Endothelial cell of umbilical vein (primary cell): ENCODE measurements around the gene OR3A3. TPM values are rescaled to one million over a fixed set of nuclear protein-coding genes. Genes with fewer than 3 reads are reported as not detected.

Experiments used
- BruUV-seq: library from RNA; stranded (reverse); fragments of 400-500 nt; replicated peaks from 2 replicates; lab custom pipeline; 2021; lab: Mats Ljungman, UMichigan
- CTCF ChIA-PET: fragments of 300-600, 350-600 bp; sonication (Branson Sonifier 250); formaldehyde crosslinking; loops from one replicate; lab custom pipeline; 2021; ENCODE audit warnings: antibody characterized with exemption, inconsistent platforms; lab: Charles Lee
- POLR2A ChIA-PET: fragments of 300-600, 350-600 bp; sonication (Branson Sonifier 250); formaldehyde crosslinking; loops from one replicate; lab custom pipeline; 2021; ENCODE audit warnings: antibody characterized with exemption, inconsistent platforms; lab: Charles Lee
- DNase-seq: peaks from one replicate; pipeline ENCODE4 v3.0.0-alpha.2; 2011; ENCODE audit warnings: low read depth, low spot score
- FAIRE-seq: peaks from 2 replicates; lab custom pipeline; 2011; peaks lifted over from hg19 to GRCh38; lab: Jason Lieb, UNC
- H2AFZ ChIP-seq: 2 replicates; pipeline ENCODE4 v1.6.0; 2012; ENCODE audit warnings: low read depth, low read length, control low read depth, inconsistent platforms
- H3K27ac ChIP-seq: 2 replicates; pipeline ENCODE4 v1.5.1; 2011; ENCODE audit warnings: low read depth, mild to moderate bottlenecking, control low read depth, low read length, moderate library complexity; ENCODE audit not compliant: insufficient read depth
- H3K27me3 ChIP-seq, 2 experiments: 2 replicates each; pipeline versions ENCODE4 v1.6.0 to v1.6.1; 2011; ENCODE audit warnings: low read length in 2 of 2, mixed read lengths in 1 of 2; ENCODE audit not compliant: control insufficient read depth in 2 of 2, insufficient read depth in 2 of 2
- H3K36me3 ChIP-seq, 2 experiments: 2 replicates in 1 of 2; 3 replicates in 1 of 2; pipeline ENCODE4 v1.5.1; 2011; ENCODE audit warnings: low read length in 2 of 2, mild to moderate bottlenecking in 1 of 2, moderate library complexity in 1 of 2; ENCODE audit not compliant: control insufficient read depth in 2 of 2, insufficient read depth in 2 of 2; ENCODE audit errors: extremely low read depth in 1 of 2
- H3K4me1 ChIP-seq: 3 replicates; pipeline ENCODE4 v1.5.1; 2011; ENCODE audit warnings: mild to moderate bottlenecking, low read length; ENCODE audit not compliant: control insufficient read depth, insufficient read depth; ENCODE audit errors: extremely low read depth
- H3K4me2 ChIP-seq: 2 replicates; pipeline ENCODE4 v1.6.1; 2011; ENCODE audit warnings: low read length, control low read depth, mixed read lengths; ENCODE audit not compliant: insufficient read depth
- H3K4me3 ChIP-seq, 3 experiments: fragments of 200-600 bp in 1 of 3; sonication (generic), shearing (Covaris generic) in 1 of 3; replicated peaks in 1 of 3; 2 replicates each; pipeline ENCODE4 v1.5.1; 2011 to 2016; ENCODE audit warnings: control low read depth in 3 of 3, low read length in 3 of 3, mild to moderate bottlenecking in 2 of 3, inconsistent platforms in 1 of 3, low read depth in 1 of 3, moderate library complexity in 1 of 3; ENCODE audit not compliant: insufficient read depth in 1 of 3
- H3K79me2 ChIP-seq: 2 replicates; pipeline ENCODE4 v1.6.0; 2012; ENCODE audit warnings: low read length, inconsistent platforms; ENCODE audit not compliant: control insufficient read depth, insufficient read depth
- H3K9ac ChIP-seq: replicated peaks from 2 replicates; pipeline ENCODE3; 2011; ENCODE audit warnings: low read length, control low read depth; ENCODE audit not compliant: insufficient read depth; ENCODE audit errors: extremely low read depth
- H3K9me1 ChIP-seq: replicated peaks from 3 replicates; pipeline ENCODE4 v1.6.0; 2011; ENCODE audit warnings: mild to moderate bottlenecking, low read length; ENCODE audit not compliant: control insufficient read depth, insufficient read depth; ENCODE audit errors: extremely low read depth
- H3K9me3 ChIP-seq: replicated peaks from 2 replicates; pipeline ENCODE4 v1.5.1; 2012; ENCODE audit warnings: low read length, inconsistent platforms; ENCODE audit not compliant: control insufficient read depth, insufficient read depth
- H4K20me1 ChIP-seq: replicated peaks from 2 replicates; pipeline ENCODE3; 2011; ENCODE audit warnings: mild to moderate bottlenecking, low read length; ENCODE audit not compliant: control insufficient read depth, insufficient read depth; ENCODE audit errors: extremely low read depth
- EZH2 ChIP-seq: IDR thresholded peaks from 2 replicates; pipeline ENCODE4 v1.6.1; 2012; ENCODE audit warnings: borderline replicate concordance, low read depth, mild to moderate bottlenecking, moderate library complexity, low read length, inconsistent platforms; ENCODE audit not compliant: severe bottlenecking
- FOS ChIP-seq: IDR thresholded peaks from 2 replicates; pipeline ENCODE4 v1.6.1; 2011; ENCODE audit warnings: mild to moderate bottlenecking, low read length, moderate library complexity, borderline replicate concordance; ENCODE audit not compliant: insufficient read depth
- GATA2 ChIP-seq: IDR thresholded peaks from 2 replicates; pipeline ENCODE4 v1.7.0; 2011; ENCODE audit warnings: low read depth, mild to moderate bottlenecking, moderate library complexity, mixed read lengths, low read length; ENCODE audit not compliant: insufficient read length, insufficient read depth
- JUN ChIP-seq: IDR thresholded peaks from 2 replicates; pipeline ENCODE4 v1.6.1; 2011; ENCODE audit warnings: borderline replicate concordance, low read depth; ENCODE audit not compliant: insufficient read length, insufficient read depth
- MYC ChIP-seq: IDR thresholded peaks from one replicate; pipeline ENCODE4 v1.6.1; 2011; ENCODE audit warnings: mild to moderate bottlenecking, low read depth, low read length
- POLR2A ChIP-seq: IDR thresholded peaks from 2 replicates; pipeline ENCODE4 v1.6.1; 2012; ENCODE audit warnings: low read depth, mild to moderate bottlenecking, control low read depth, low read length
- POLR2AphosphoS5 ChIP-seq: IDR thresholded peaks from 2 replicates; pipeline ENCODE4 v1.6.1; 2012; ENCODE audit warnings: low read depth, mild to moderate bottlenecking, control low read depth, low read length, moderate library complexity; ENCODE audit not compliant: insufficient read depth
- dilution Hi-C: fragments of 300-500 bp; cut with MboI; formaldehyde crosslinking; loops from one replicate; pipeline ENCODE4 v1.15.0; 2019; ENCODE audit warnings: low sequenced_read_pairs; ENCODE audit not compliant: extremely low pct_ligation_motif_present
- intact Hi-C: fragments of 100-400 bp; cut with micrococcal nuclease; formaldehyde crosslinking; loops from one replicate; pipeline ENCODE4 v1.10.0; 2022
- polyA plus RNA-seq, 4 experiments: library from polyadenylated mRNA; depleted of rRNA in 3 of 4; stranded (reverse) in 3 of 4; unstranded in 1 of 4; fragments of >200 nt; gene quantifications; 2 replicates each; pipeline versions ENCODE4 v1.2.1 to v1.2.3, GENCODE V29; 2011 to 2012; ENCODE audit warnings: missing spikeins in 1 of 4
- total RNA-seq: library from RNA; stranded (reverse); gene quantifications from 2 replicates; pipeline ENCODE4 v1.2.3, GENCODE V29; 2021
- TF ChIP-seq, protein P1 (sequence below), 2 donors: IDR thresholded peaks; 1 replicate in 1 of 2; 2 replicates in 1 of 2; pipeline ENCODE4 v1.5.1; 2011; ENCODE audit warnings: low read length in 2 of 2, mild to moderate bottlenecking in 2 of 2, moderate library complexity in 2 of 2, control low read depth in 1 of 2, inconsistent platforms in 1 of 2, low read depth in 1 of 2; ENCODE audit not compliant: insufficient read depth in 1 of 2; ENCODE audit errors: extremely low read depth in 1 of 2
- TF ChIP-seq, protein P2 (sequence below): IDR thresholded peaks from 2 replicates; pipeline ENCODE4 v1.6.1; 2011; ENCODE audit not compliant: insufficient read depth, insufficient read length

Gene OR3A3
- total and polyA plus RNA-seq, 2 donors (not counting 3 experiments of a cell fraction or from before 2014, with no cell fraction given) = not detected

DNA sequence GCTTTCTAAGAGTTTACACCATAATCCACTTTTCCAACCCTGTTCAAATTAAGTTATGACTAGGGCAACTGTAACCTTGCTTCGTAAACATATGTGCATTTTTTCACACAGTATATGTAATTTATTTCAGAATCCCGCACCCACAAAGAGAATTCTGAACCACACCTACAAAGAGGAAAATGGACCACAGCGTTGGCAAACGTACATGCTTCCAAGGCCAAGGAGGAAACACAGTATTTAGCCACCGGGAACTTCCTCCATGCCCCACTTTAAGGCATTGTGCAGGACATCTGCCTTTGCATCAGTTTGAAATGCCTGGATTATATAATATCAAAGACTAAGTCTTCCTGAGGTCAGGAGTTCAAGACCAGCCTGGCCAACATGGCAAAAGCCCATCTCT, 58.4 kb downstream of the OR3A3 start:
- no TSS peak for BruUV-seq
- Histone ChIP-seq H3K9me3 (no peaks in the 10 kb centered on the region), H3K9ac (no peak overlapping the region), H3K4me2 (no peak overlapping the region), H3K79me2 (no peaks in the 10 kb centered on the region), H4K20me1 (no peaks in the 10 kb centered on the region), H3K36me3 (no peaks in the 10 kb centered on the region), H3K27ac (no peak overlapping the region), H3K4me3 (no peak overlapping the region), H3K27me3 (no peaks in the 10 kb centered on the region), H3K9me1 (no peaks in the 10 kb centered on the region), H3K4me1 (no peaks in the 10 kb centered on the region), H2AFZ (no peak overlapping the region)
- DNase-seq (no peak), FAIRE-seq (no peak)
- ChIA-PET CTCF (no interaction called here), POLR2A (no interaction called here)
- intact Hi-C loops = no loop called here
- dilution Hi-C loops = no loop called here
- TF ChIP-seq, protein P1, sequence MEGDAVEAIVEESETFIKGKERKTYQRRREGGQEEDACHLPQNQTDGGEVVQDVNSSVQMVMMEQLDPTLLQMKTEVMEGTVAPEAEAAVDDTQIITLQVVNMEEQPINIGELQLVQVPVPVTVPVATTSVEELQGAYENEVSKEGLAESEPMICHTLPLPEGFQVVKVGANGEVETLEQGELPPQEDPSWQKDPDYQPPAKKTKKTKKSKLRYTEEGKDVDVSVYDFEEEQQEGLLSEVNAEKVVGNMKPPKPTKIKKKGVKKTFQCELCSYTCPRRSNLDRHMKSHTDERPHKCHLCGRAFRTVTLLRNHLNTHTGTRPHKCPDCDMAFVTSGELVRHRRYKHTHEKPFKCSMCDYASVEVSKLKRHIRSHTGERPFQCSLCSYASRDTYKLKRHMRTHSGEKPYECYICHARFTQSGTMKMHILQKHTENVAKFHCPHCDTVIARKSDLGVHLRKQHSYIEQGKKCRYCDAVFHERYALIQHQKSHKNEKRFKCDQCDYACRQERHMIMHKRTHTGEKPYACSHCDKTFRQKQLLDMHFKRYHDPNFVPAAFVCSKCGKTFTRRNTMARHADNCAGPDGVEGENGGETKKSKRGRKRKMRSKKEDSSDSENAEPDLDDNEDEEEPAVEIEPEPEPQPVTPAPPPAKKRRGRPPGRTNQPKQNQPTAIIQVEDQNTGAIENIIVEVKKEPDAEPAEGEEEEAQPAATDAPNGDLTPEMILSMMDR (IDR thresholded peaks at IDR 0.05; ENCODE audit: extremely low read depth in 1 of 2, insufficient read depth in 1 of 2, low read depth in 1 of 2, low read length in 2 of 2) = no peak
- TF ChIP-seq, protein P2, sequence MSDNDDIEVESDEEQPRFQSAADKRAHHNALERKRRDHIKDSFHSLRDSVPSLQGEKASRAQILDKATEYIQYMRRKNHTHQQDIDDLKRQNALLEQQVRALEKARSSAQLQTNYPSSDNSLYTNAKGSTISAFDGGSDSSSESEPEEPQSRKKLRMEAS = no peak
- TF ChIP-seq MYC = no peak
- TF ChIP-seq FOS = no peak
- TF ChIP-seq POLR2A = no peak
- TF ChIP-seq POLR2AphosphoS5 = no peak
- no peak for TF ChIP-seq EZH2
- no peak for TF ChIP-seq JUN
- no peak for TF ChIP-seq GATA2
